ENCODE measurements around the gene TAC4. TPM values are rescaled to one million over a fixed set of nuclear protein-coding genes. Genes with fewer than 3 reads are reported as not detected.

TAC4 gene
- total RNA-seq, 1 donor, result not detected

DNA sequence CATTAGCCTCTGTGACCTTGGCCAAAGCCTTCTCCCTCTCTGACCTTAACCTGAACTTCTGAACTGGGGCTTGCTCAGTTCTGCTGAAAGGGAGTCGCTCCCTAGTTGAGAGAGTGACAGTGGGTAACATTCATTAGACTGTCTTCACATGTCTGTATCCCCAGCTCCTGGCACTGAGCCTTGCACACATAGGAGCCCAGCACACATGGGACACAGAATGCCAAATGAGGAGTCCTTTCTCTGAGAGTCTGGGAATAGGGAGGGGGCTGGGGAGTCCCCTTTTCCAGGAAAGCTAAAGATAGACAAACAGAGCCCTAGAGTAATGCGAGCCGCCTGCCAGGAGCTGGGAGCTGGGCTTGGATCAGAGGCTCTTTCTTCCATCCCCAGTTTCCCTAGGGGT, 2.5 kb downstream of the TAC4 start:
- peak; percentile 22 for DNase-seq (ENCODE audit: low read depth)
- no peak overlapping the region for H3K4me3 ChIP-seq (ENCODE audit: low read depth, low read length)
- TF ChIP-seq, protein P1, sequence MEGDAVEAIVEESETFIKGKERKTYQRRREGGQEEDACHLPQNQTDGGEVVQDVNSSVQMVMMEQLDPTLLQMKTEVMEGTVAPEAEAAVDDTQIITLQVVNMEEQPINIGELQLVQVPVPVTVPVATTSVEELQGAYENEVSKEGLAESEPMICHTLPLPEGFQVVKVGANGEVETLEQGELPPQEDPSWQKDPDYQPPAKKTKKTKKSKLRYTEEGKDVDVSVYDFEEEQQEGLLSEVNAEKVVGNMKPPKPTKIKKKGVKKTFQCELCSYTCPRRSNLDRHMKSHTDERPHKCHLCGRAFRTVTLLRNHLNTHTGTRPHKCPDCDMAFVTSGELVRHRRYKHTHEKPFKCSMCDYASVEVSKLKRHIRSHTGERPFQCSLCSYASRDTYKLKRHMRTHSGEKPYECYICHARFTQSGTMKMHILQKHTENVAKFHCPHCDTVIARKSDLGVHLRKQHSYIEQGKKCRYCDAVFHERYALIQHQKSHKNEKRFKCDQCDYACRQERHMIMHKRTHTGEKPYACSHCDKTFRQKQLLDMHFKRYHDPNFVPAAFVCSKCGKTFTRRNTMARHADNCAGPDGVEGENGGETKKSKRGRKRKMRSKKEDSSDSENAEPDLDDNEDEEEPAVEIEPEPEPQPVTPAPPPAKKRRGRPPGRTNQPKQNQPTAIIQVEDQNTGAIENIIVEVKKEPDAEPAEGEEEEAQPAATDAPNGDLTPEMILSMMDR (IDR thresholded peaks at IDR 0.05; ENCODE audit: insufficient read depth, low read length), result no peak

DNA sequence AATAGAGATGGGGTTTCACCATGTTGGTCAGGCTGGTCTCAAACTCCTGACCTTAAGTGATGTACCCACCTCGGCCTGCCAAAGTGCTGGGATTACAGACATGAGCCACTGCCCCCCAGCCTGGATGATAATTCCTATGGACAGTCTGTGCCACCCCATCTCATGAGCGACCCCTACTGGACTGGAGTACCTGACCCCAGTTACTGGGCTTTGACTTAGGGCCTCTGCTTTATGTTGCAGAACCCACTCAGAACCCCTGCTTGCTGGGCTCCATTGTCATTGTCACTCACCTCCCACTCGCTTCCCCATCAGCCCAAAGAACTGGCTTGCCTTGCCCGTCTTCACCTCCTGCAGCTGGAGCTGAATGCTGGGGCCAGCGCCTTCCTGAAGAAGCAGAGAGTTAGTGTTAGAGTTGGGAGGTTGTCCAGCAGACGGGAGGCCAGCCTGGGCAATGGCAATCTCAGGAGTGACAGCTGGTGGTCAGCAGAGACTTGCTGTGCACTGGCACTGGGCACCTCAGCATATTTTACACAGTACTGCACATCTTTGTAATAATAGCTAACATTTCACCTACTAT, 4.0 kb downstream of the TAC4 start:
- H3K4me3 ChIP-seq (ENCODE audit: low read depth, low read length), result no peak overlapping the region
- DNase-seq (ENCODE audit: low read depth), result no peak
- TF ChIP-seq, protein P1 (IDR thresholded peaks at IDR 0.05; ENCODE audit: insufficient read depth, low read length), result peak; percentile 39

DNA sequence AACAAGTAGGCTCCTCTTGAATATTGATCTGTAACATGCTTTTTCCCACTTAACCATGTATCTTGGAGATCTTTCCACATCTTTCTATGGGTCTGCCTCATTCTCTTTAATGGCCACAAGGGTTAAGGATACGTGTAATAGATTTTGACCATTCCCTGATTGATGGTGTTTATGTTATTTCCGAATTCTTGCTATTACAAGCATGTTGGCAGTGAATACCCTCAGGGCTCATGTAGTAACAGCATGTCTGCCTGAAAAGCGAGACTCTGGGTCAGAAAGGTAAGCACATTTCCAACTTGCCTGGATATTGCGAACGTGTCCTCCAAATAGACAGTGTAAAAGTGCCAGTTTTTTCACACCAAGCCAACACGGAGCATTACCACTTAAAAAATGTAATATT, 5.0 kb downstream of the TAC4 start:
- TF ChIP-seq, protein P1 (IDR thresholded peaks at IDR 0.05; ENCODE audit: insufficient read depth, low read length), result no peak
- no peak for DNase-seq (ENCODE audit: low read depth)

DNA sequence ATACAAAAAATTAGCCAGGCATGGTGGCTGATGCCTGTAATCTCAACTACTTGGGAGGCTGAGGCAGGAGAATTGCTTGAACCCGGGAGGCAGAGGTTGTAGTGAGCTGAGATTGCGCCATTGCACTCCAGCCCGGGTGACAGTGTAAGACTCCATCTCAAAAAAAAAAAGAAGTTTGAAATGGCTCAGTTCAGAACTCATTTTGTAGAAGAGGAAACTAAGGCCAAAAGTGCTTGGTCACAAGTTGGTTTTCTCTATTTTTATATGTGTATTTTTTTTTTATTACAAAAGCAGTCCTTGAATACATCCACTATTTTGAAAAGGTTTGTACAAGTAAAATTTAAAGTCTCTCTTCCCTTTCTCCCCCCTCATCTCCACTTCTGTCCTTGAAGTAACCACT, 5.5 kb downstream of the TAC4 start:
- DNase-seq (ENCODE audit: low read depth), result no peak
- no peak overlapping the region for H3K4me3 ChIP-seq (ENCODE audit: low read depth, low read length)
- TF ChIP-seq, protein P1 (IDR thresholded peaks at IDR 0.05; ENCODE audit: insufficient read depth, low read length), result no peak

More for the DNA sequence above, 5.0 kb downstream of the TAC4 start:
- no peak overlapping the region for H3K4me3 ChIP-seq (ENCODE audit: low read depth, low read length)

DNA sequence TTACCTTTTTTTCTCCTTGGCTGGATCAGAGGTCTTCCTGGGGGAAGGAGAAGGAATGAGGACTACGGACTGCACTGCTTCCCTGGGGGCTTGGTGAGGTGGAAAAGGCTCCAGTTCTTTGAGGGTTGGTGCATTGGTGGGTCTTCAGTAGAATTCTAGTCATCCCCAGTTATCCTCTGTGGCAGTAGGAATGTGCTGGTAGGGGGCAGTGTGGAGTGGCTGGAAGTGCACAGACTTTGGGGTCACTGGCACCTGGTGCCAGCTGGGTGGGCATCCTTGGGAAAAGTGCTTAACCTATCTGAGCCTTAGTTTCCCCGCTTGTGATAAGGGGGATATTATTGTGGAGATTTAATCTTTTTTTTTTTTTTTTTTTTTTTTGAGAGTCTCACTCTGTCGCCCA, 6.3 kb downstream of the TAC4 start:
- TF ChIP-seq, protein P1 (IDR thresholded peaks at IDR 0.05; ENCODE audit: insufficient read depth, low read length), result no peak
- H3K4me3 ChIP-seq (ENCODE audit: low read depth, low read length), result no peak overlapping the region
- DNase-seq (ENCODE audit: low read depth), result no peak

DNA sequence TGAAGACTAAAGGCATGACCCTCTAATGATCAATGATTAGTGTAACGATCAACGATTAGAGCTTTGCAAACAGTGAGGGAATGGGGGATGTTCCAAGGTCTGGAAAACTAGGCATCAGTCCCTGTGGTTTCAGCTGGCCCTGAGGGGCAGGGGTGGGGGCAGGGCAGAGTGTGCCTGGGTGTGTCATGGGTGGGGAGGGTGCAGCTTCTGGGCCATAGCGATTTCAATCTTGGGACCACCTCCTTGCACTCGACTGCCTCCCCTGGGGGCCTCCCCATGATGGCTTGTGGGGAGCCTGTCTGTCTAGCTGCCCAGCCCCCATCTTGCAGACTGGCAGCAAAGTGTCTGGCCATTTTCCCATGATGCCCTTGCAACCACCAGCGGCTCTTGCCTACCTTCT, 8.4 kb downstream of the TAC4 start:
- DNase-seq (ENCODE audit: low read depth), result no peak
- TF ChIP-seq, protein P1 (IDR thresholded peaks at IDR 0.05; ENCODE audit: insufficient read depth, low read length), result no peak
- H3K4me3 ChIP-seq (ENCODE audit: low read depth, low read length), result no peak overlapping the region
